Fibroblast of skin of back (primary cell): ENCODE data around the gene ETFA.
"Not testable (repeated sequence)": the region's sequence is repeated elsewhere in the genome, so short reads cannot be mapped to it uniquely, and the experiment has no call there.

Source experiments
- DNase-seq: peaks from one replicate; pipeline ENCODE4 v3.0.0-alpha.2; 2013

Gene ETFA

GRCh38 chr15:76324066-76324465 is 12.8 kb upstream of the ETFA start:
- DNase-seq = no peak

GRCh38 chr15:76321602-76322001 is 10.3 kb upstream of the ETFA start:
- no peak for DNase-seq

- DNase-seq = no peak
Observed at GRCh38 chr15:76321171-76321570, 9.9 kb upstream of the ETFA start.

GRCh38 chr15:76320012-76320411 is 8.7 kb upstream of the ETFA start:
- DNase-seq = no peak

GRCh38 chr15:76313731-76314130 is 2.5 kb upstream of the ETFA start:
- no peak for DNase-seq

- not testable (repeated sequence) for DNase-seq
Observed at GRCh38 chr15:76313175-76313567, 1.9 kb upstream of the ETFA start.

GRCh38 chr15:76312540-76313174 is 1.4 kb upstream of the ETFA start:
- DNase-seq = peak; percentile 46

GRCh38 chr15:76310475-76311099 is 682 bp downstream of the ETFA start:
- DNase-seq = peak; percentile 19

GRCh38 chr15:76309601-76310330 is 1.5 kb downstream of the ETFA start:
- DNase-seq = no peak

GRCh38 chr15:76303909-76304308 is 7.4 kb downstream of the ETFA start:
- no peak for DNase-seq

- DNase-seq = no peak
Observed at GRCh38 chr15:76299786-76300185, 11.5 kb downstream of the ETFA start.

GRCh38 chr15:76298986-76299385 is 12.3 kb downstream of the ETFA start:
- DNase-seq = no peak

GRCh38 chr15:76297951-76298350 is 13.3 kb downstream of the ETFA start:
- DNase-seq = not testable (repeated sequence)

- no peak for DNase-seq
Observed at GRCh38 chr15:76296849-76297248, 14.4 kb downstream of the ETFA start.

- not testable (repeated sequence) for DNase-seq
Observed at GRCh38 chr15:76294463-76294862, 16.8 kb downstream of the ETFA start.

GRCh38 chr15:76293361-76293760 is 17.9 kb downstream of the ETFA start:
- peak; percentile 1 for DNase-seq

- DNase-seq = no peak
Observed at GRCh38 chr15:76289582-76289981, 21.7 kb downstream of the ETFA start.

GRCh38 chr15:76286271-76286879 is 24.9 kb downstream of the ETFA start:
- no peak for DNase-seq

GRCh38 chr15:76285241-76285825 is 25.9 kb downstream of the ETFA start:
- DNase-seq = peak; percentile 10

- no peak for DNase-seq
Observed at GRCh38 chr15:76282465-76282864, 28.8 kb downstream of the ETFA start.

GRCh38 chr15:76278651-76279050 is 32.6 kb downstream of the ETFA start:
- no peak for DNase-seq

- no peak for DNase-seq
Observed at GRCh38 chr15:76274821-76275220, 36.4 kb downstream of the ETFA start.

- DNase-seq = peak; percentile 45
Observed at GRCh38 chr15:76274226-76274625, 37.0 kb downstream of the ETFA start.
